ENCODE measurements around the gene TNFSF13. TPM values are rescaled to one million over a fixed set of nuclear protein-coding genes. Genes with fewer than 3 reads are reported as not detected.

TNFSF13 gene
- total RNA-seq, 1 experiment from 2014 or later = 0.94 TPM

DNA sequence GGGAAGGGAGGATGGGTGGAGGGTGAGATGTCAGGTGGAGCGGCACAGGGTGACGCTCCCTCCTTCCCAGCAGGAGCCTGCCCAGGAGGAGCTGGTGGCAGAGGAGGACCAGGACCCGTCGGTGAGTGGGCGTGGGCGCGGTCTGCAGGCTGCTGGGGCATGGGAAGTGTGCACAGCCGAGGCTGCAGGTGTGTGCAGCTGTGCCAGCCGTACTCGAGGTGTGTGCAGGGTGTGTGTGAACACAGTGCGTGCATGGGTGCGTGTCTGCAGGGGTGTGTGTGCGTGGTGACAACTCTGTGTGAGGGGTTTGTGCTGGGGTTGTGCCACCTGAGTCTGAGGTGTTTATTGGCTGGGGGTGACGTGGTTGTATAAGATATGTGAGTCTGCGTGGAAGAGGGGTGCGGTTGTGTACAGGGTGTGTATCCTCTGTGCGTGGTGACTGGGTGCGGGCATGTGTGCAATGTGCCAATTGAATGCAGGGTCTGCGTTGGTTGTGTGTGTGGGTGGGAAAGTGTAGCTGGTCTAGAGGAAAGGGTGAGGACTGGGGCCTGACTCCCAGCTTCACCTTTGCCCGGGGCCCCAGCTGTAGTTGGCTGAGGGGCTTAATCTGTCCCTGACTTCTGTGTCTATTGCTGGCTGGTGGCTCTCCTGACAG lies 9.0 kb upstream of the TNFSF13 start:
- no peaks in the 10 kb centered on the region for H3K79me1 ChIP-seq (ENCODE audit: insufficient read depth, low read depth, low read length, poor library complexity, severe bottlenecking)
- H2BK15ac ChIP-seq (ENCODE audit: low read depth, low read length) = no peak overlapping the region
- peaks cover 26% of the 10 kb centered on the region for H3K27me3 Mint-ChIP-seq (ENCODE audit: low read depth)
- H3K18ac ChIP-seq (ENCODE audit: insufficient read length, low read depth, low read length) = no peak overlapping the region
- no peak overlapping the region for H3K9ac ChIP-seq (ENCODE audit: extremely low read depth, insufficient read length, low read length)
- H3K4me1 Mint-ChIP-seq = peaks cover 3 to 9% of the 10 kb centered on the region in 2 experiments; a peak in 3 of 4 replicates
- no peak overlapping the region for H2AFZ ChIP-seq (ENCODE audit: low read length)
- no peak overlapping the region for H2BK12ac ChIP-seq (ENCODE audit: insufficient read length, low read depth, low read length)
- no peak overlapping the region for H2BK5ac ChIP-seq (ENCODE audit: insufficient read length, low read length)
- peaks cover 6% of the 10 kb centered on the region for H3K23me2 ChIP-seq (ENCODE audit: insufficient read length, low read depth, low read length, poor library complexity, severe bottlenecking)
- H3K4me1 ChIP-seq (ENCODE audit: insufficient read depth, low read length) = peaks cover 2% of the 10 kb centered on the region; the same call in 1 of the 2 replicates
- TF ChIP-seq, protein P1, sequence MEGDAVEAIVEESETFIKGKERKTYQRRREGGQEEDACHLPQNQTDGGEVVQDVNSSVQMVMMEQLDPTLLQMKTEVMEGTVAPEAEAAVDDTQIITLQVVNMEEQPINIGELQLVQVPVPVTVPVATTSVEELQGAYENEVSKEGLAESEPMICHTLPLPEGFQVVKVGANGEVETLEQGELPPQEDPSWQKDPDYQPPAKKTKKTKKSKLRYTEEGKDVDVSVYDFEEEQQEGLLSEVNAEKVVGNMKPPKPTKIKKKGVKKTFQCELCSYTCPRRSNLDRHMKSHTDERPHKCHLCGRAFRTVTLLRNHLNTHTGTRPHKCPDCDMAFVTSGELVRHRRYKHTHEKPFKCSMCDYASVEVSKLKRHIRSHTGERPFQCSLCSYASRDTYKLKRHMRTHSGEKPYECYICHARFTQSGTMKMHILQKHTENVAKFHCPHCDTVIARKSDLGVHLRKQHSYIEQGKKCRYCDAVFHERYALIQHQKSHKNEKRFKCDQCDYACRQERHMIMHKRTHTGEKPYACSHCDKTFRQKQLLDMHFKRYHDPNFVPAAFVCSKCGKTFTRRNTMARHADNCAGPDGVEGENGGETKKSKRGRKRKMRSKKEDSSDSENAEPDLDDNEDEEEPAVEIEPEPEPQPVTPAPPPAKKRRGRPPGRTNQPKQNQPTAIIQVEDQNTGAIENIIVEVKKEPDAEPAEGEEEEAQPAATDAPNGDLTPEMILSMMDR (conservative IDR thresholded peaks at IDR 0.05) = no peak
- H3K9me3 Mint-ChIP-seq = 0 out of 5 replicates have a peak, but pooled peaks cover 0 to 2% of the 10 kb centered on the region in 2 experiments
- H3T11ph ChIP-seq (ENCODE audit: low read length) = no peak overlapping the region
- no peak overlapping the region for H4K5ac ChIP-seq (ENCODE audit: insufficient read length, low read depth, low read length)
- H3K9me3 ChIP-seq (ENCODE audit: control insufficient read depth, low read depth, low read length) = no peaks in the 10 kb centered on the region
- H3K27ac Mint-ChIP-seq = no peak overlapping the region
- no peak overlapping the region for H3K23ac ChIP-seq (ENCODE audit: insufficient read length, low read depth, low read length)
- no peaks in the 10 kb centered on the region for H4K20me1 ChIP-seq (ENCODE audit: control insufficient read depth, insufficient read depth, insufficient read length)
- no peaks in the 10 kb centered on the region for H3K27me3 ChIP-seq (ENCODE audit: insufficient read depth, low read length)
- H4K8ac ChIP-seq (replicated peaks; ENCODE audit: insufficient read length, low read depth, low read length) = no peak overlapping the region
- DNase-seq = no peak
- WGBS (ENCODE audit: extremely low coverage, insufficient read length, low lambda C conversion rate) = no CpG with 5 or more reads among the region's 20 CpGs
- peak overlapping the region; percentile 8 for H3K4me2 ChIP-seq (ENCODE audit: insufficient read depth, insufficient read length, low read length)
- no peak overlapping the region for H3K4ac ChIP-seq (ENCODE audit: low read depth, low read length)
- no peaks in the 10 kb centered on the region for H3K79me2 ChIP-seq (ENCODE audit: insufficient read depth, low read length)
- H2BK120ac ChIP-seq (ENCODE audit: low read depth, low read length, poor library complexity, severe bottlenecking) = no peak overlapping the region
- H4K91ac ChIP-seq (ENCODE audit: insufficient read length, low read depth, low read length) = no peak overlapping the region
- no peak overlapping the region for H3K27ac ChIP-seq (ENCODE audit: insufficient read length, low read depth, low read length)
- H3K56ac ChIP-seq (ENCODE audit: insufficient read length, low read depth, low read length) = no peak overlapping the region
- peak overlapping the region; percentile 50 to 72 for H3K4me3 Mint-ChIP-seq
- no peak overlapping the region for H3K14ac ChIP-seq (ENCODE audit: insufficient read depth, low read length)
- no peaks in the 10 kb centered on the region for H3K36me3 Mint-ChIP-seq (ENCODE audit: insufficient read depth in 1 of 3, low read depth in 3 of 3)
- H2BK20ac ChIP-seq (ENCODE audit: low read depth, low read length, poor library complexity, severe bottlenecking) = no peak overlapping the region
- H2AK5ac ChIP-seq (ENCODE audit: insufficient read length, low read length) = no peak overlapping the region
